MM.1S (cell line): Measurements from ENCODE around the gene ABCA1.
"Not testable (repeated sequence)": the region's sequence is repeated elsewhere in the genome, so short reads cannot be mapped to it uniquely, and the experiment has no call there.

ENCODE experiments used
- CTCF ChIP-seq: fragments of 300-600 bp; sonication (generic); IDR thresholded peaks from 2 replicates; pipeline ENCODE4 v1.5.1; 2016; ENCODE audit warnings: antibody characterized with exemption, low read length, mixed read lengths
- EZH2 ChIP-seq: fragments of 300-600 bp; sonication (generic); optimal IDR thresholded peaks from 2 replicates; pipeline ENCODE3; 2017; ENCODE audit warnings: low read depth, mild to moderate bottlenecking, antibody characterized with exemption, low read length, mixed read lengths
- EZH2phosphoT487 ChIP-seq: fragments of 300-600 bp; sonication (generic); IDR thresholded peaks from 2 replicates; pipeline ENCODE4 v1.6.1; 2018; ENCODE audit warnings: antibody characterized with exemption, low read length

GRCh38 chr9:104975966-104976595 is 48.1 kb upstream of the ABCA1 start:
- TF ChIP-seq CTCF, EZH2, EZH2phosphoT487: not testable (repeated sequence)
